ENCODE data around the gene CPVL. TPM values are rescaled to one million over a fixed set of nuclear protein-coding genes. Genes with fewer than 3 reads are reported as not detected.

CPVL gene
- total and polyA plus RNA-seq, 2 experiments from 2014 or later = 31.9 to 37.8 TPM

DNA sequence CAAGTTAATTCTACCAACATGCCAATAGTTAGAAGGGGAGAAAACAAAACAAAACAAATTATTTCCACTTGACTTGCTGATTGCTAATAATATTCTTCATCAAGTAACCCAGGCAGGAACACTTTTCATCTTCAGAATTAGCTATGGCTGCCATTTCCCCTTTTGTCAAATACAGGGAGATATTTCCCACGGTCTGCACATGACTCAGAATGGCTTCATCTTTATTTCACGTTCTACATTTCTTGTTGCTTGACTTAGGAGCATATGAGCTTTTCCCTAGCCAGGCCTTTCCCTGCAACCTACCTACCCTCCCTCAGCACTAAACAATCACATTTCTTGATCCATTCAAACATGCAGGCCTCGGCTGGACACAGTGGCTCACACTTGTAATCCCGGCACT is 6.5 kb downstream of the CPVL start:
- Histone ChIP-seq H3K4me1 (ENCODE audit: insufficient read depth) (no peaks in the 10 kb centered on the region), H4K20me1 (replicated peaks; ENCODE audit: insufficient read depth) (no peaks in the 10 kb centered on the region), H3K27me3 (ENCODE audit: insufficient read depth) (peaks cover 4% of the 10 kb centered on the region), H2AFZ (no peak overlapping the region), H3K4me2 (no peak overlapping the region), H3K36me3 (ENCODE audit: insufficient read depth) (no peaks in the 10 kb centered on the region), H3F3A (replicated peaks; ENCODE audit: low read depth) (no peaks in the 10 kb centered on the region), H3K9me2 (ENCODE audit: insufficient read depth) (no peaks in the 10 kb centered on the region), H3K4me3 (no peak overlapping the region), H3K79me2 (replicated peaks; ENCODE audit: insufficient read depth) (no peaks in the 10 kb centered on the region), H3K27ac (ENCODE audit: low read depth) (no peak overlapping the region)
- ATAC-seq = no peak
- Mint-ChIP-seq H3K4me1 (0 out of 3 replicates have a peak, but pooled peaks cover 3% of the 10 kb centered on the region), H3K27ac (no peak overlapping the region), H3K27me3 (ENCODE audit: insufficient read depth, low read depth, poor library complexity) (peaks cover 2% of the 10 kb centered on the region), H3K4me3 (no peak overlapping the region), H3K9me3 (peaks cover 5% of the 10 kb centered on the region; the same call in 2 of the 3 replicates), H3K36me3 (ENCODE audit: low read depth) (no peaks in the 10 kb centered on the region)
- no peak for DNase-seq (ENCODE audit: low spot score)
- TF ChIP-seq ZNF114 (CRISPR knock-in tag; IDR thresholded peaks at IDR 0.05) = no peak
- TF ChIP-seq, protein P1, sequence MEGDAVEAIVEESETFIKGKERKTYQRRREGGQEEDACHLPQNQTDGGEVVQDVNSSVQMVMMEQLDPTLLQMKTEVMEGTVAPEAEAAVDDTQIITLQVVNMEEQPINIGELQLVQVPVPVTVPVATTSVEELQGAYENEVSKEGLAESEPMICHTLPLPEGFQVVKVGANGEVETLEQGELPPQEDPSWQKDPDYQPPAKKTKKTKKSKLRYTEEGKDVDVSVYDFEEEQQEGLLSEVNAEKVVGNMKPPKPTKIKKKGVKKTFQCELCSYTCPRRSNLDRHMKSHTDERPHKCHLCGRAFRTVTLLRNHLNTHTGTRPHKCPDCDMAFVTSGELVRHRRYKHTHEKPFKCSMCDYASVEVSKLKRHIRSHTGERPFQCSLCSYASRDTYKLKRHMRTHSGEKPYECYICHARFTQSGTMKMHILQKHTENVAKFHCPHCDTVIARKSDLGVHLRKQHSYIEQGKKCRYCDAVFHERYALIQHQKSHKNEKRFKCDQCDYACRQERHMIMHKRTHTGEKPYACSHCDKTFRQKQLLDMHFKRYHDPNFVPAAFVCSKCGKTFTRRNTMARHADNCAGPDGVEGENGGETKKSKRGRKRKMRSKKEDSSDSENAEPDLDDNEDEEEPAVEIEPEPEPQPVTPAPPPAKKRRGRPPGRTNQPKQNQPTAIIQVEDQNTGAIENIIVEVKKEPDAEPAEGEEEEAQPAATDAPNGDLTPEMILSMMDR (conservative IDR thresholded peaks at IDR 0.05; ENCODE audit: low read depth in 2 of 2) = no peak
- no peak for TF ChIP-seq STAT1 (IDR thresholded peaks at IDR 0.05; ENCODE audit: unreplicated experiment)
- no peak for TF ChIP-seq CREB1 (CRISPR knock-in tag; IDR thresholded peaks at IDR 0.05; ENCODE audit: low read depth)
- no peak for TF ChIP-seq NANOG (IDR thresholded peaks at IDR 0.05; ENCODE audit: borderline replicate concordance)
- TF ChIP-seq, protein P2, sequence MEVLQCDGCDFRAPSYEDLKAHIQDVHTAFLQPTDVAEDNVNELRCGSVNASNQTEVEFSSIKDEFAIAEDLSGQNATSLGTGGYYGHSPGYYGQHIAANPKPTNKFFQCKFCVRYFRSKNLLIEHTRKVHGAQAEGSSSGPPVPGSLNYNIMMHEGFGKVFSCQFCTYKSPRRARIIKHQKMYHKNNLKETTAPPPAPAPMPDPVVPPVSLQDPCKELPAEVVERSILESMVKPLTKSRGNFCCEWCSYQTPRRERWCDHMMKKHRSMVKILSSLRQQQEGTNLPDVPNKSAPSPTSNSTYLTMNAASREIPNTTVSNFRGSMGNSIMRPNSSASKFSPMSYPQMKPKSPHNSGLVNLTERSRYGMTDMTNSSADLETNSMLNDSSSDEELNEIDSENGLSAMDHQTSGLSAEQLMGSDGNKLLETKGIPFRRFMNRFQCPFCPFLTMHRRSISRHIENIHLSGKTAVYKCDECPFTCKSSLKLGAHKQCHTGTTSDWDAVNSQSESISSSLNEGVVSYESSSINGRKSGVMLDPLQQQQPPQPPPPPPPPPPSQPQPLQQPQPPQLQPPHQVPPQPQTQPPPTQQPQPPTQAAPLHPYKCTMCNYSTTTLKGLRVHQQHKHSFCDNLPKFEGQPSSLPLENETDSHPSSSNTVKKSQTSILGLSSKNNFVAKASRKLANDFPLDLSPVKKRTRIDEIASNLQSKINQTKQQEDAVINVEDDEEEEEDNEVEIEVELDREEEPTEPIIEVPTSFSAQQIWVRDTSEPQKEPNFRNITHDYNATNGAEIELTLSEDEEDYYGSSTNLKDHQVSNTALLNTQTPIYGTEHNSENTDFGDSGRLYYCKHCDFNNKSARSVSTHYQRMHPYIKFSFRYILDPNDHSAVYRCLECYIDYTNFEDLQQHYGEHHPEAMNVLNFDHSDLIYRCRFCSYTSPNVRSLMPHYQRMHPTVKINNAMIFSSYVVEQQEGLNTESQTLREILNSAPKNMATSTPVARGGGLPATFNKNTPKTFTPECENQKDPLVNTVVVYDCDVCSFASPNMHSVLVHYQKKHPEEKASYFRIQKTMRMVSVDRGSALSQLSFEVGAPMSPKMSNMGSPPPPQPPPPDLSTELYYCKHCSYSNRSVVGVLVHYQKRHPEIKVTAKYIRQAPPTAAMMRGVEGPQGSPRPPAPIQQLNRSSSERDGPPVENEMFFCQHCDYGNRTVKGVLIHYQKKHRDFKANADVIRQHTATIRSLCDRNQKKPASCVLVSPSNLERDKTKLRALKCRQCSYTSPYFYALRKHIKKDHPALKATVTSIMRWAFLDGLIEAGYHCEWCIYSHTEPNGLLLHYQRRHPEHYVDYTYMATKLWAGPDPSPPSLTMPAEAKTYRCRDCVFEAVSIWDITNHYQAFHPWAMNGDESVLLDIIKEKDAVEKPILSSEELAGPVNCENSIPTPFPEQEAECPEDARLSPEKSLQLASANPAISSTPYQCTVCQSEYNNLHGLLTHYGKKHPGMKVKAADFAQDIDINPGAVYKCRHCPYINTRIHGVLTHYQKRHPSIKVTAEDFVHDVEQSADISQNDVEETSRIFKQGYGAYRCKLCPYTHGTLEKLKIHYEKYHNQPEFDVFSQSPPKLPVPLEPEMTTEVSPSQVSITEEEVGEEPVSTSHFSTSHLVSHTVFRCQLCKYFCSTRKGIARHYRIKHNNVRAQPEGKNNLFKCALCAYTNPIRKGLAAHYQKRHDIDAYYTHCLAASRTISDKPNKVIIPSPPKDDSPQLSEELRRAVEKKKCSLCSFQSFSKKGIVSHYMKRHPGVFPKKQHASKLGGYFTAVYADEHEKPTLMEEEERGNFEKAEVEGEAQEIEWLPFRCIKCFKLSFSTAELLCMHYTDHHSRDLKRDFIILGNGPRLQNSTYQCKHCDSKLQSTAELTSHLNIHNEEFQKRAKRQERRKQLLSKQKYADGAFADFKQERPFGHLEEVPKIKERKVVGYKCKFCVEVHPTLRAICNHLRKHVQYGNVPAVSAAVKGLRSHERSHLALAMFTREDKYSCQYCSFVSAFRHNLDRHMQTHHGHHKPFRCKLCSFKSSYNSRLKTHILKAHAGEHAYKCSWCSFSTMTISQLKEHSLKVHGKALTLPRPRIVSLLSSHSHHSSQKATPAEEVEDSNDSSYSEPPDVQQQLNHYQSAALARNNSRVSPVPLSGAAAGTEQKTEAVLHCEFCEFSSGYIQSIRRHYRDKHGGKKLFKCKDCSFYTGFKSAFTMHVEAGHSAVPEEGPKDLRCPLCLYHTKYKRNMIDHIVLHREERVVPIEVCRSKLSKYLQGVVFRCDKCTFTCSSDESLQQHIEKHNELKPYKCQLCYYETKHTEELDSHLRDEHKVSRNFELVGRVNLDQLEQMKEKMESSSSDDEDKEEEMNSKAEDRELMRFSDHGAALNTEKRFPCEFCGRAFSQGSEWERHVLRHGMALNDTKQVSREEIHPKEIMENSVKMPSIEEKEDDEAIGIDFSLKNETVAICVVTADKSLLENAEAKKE (CRISPR knock-in tag; IDR thresholded peaks at IDR 0.05) = no peak
